GM21528 (cell line): ENCODE data around the gene ARL5A.
"Not testable (repeated sequence)": the region's sequence is repeated elsewhere in the genome, so short reads cannot be mapped to it uniquely, and the experiment has no call there.

Experiments
- ATAC-seq: cut with Tn5 transposase; IDR thresholded peaks from one replicate; pipeline ENCODE4 v1.9.1; 2021; ENCODE audit warnings: mild to moderate bottlenecking, moderate library complexity; ENCODE audit not compliant: unreplicated experiment, low FRiP score

Gene ARL5A

GRCh38 chr2:151828143-151828889 lies at the start of gene ARL5A:
ARL5A (minus strand) TSS chr2:151828421; CDS start chr2:151828176, 245 bp downstream.
- ATAC-seq, result peak; percentile 92

GRCh38 chr2:151875631-151876030 lies 47.4 kb upstream of the ARL5A start:
- ATAC-seq, result not testable (repeated sequence)

- no peak for ATAC-seq
These were observed 44.2 kb upstream of the ARL5A start for GRCh38 chr2:151872463-151872862.

- ATAC-seq, result no peak
These were observed 41.1 kb upstream of the ARL5A start for GRCh38 chr2:151869291-151869690.

GRCh38 chr2:151862700-151863099 lies 34.5 kb upstream of the ARL5A start:
- ATAC-seq, result peak; percentile 100

GRCh38 chr2:151861174-151861573 lies 33.0 kb upstream of the ARL5A start:
- no peak for ATAC-seq

GRCh38 chr2:151860613-151861146 lies 32.5 kb upstream of the ARL5A start:
- no peak for ATAC-seq

GRCh38 chr2:151860210-151860609 lies 32.0 kb upstream of the ARL5A start:
- no peak for ATAC-seq

- ATAC-seq, result no peak
These were observed 29.4 kb upstream of the ARL5A start for GRCh38 chr2:151857650-151858049.

GRCh38 chr2:151855111-151855510 lies 26.9 kb upstream of the ARL5A start:
- ATAC-seq, result no peak

GRCh38 chr2:151853070-151853758 lies 25.0 kb upstream of the ARL5A start:
- no peak for ATAC-seq

GRCh38 chr2:151852260-151853069 lies 24.2 kb upstream of the ARL5A start:
- ATAC-seq, result no peak

GRCh38 chr2:151851761-151852160 lies 23.5 kb upstream of the ARL5A start:
- ATAC-seq, result no peak

- no peak for ATAC-seq
These were observed 21.3 kb upstream of the ARL5A start for GRCh38 chr2:151849413-151850010.

GRCh38 chr2:151845884-151846283 lies 17.7 kb upstream of the ARL5A start:
- peak; percentile 59 for ATAC-seq

- no peak for ATAC-seq
These were observed 17.3 kb upstream of the ARL5A start for GRCh38 chr2:151845481-151845880.

GRCh38 chr2:151844211-151844896 lies 16.1 kb upstream of the ARL5A start:
- no peak for ATAC-seq

- ATAC-seq, result no peak
These were observed 15.5 kb upstream of the ARL5A start for GRCh38 chr2:151843691-151844061.

GRCh38 chr2:151842830-151843690 lies 14.8 kb upstream of the ARL5A start:
- ATAC-seq, result no peak
